Smooth muscle cell of the brain vasculature (primary cell): ENCODE results near the gene CAB39L.

Source experiments
- DNase-seq: peaks from one replicate; pipeline ENCODE4 v3.0.0-alpha.2; 2012; ENCODE audit warnings: low read depth, low spot score

Gene CAB39L

DNA sequence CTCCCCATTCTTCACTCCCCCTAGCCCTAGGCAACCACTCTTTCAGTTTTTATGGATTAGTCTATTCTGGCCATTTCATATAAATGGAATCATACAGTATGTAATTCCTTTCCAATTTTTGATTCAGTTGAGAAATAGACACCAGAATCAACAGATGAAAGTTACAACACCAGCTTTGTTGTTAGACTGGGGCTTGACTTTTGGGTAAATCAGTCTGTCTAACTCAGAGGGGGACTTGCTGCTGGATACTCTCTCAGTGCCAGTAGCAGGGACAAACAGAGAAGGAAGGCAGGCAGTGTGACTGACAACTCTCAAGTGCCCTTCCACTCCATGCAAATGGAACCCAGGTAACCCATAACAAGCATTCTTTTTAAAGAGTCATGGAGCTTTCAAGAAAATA, 155.4 kb downstream of the CAB39L start:
- DNase-seq = no peak

DNA sequence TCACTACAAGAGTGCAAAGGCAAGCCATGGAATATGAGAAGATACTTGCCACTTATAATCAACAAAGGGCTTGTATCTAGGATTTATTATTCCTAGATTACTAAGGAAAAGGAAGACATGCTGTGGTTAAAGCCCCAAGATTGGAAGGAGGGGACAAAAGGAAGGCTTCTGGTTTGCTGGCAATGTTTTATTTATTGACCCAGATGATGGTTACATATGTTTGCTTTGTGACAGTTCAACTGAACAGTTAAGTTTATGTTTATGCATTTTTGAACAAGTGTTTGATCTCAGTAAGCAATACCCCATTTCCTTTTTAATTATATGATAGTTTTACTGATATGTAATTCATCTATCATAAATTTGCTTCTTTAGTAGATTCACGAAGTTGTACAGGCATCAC, 155.9 kb downstream of the CAB39L start:
- no peak for DNase-seq

DNA sequence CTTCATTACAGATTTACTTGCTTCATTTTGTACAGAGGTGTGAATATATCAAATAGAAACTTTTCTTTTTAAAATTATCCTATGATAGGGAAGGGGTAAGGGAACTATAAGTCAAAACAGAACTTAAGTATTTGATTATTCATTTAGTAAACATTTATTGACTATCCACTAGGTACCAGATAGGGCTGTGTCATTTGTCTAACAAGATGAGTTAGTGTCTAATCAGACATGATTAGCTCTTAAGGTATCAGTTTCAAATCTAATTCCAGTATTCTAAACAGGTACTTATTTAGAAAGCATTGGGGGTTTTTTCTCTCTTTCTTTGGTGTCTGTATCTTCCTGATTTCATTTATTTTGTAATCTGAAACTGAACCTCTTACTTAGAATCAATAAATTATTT, 164.0 kb downstream of the CAB39L start:
- no peak for DNase-seq

DNA sequence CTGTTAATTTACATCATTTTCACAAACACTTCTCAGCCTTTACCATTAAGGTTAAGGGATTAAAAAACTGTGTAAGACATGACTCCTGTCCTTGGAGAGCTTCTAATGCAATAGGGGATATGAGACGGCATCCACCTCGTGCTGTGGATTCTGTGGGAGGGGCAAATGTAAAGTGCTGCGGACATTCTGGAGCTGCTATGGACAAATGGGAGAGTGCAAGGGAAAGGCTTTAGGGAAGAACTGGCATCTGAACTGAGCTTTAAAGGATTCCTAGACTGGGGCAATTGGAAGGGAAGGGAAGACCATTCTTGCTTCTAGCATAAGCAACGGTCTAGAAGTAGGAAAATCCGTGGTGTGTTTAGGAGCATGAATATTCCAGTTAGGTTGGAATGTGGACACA, 164.8 kb downstream of the CAB39L start:
- no peak for DNase-seq

DNA sequence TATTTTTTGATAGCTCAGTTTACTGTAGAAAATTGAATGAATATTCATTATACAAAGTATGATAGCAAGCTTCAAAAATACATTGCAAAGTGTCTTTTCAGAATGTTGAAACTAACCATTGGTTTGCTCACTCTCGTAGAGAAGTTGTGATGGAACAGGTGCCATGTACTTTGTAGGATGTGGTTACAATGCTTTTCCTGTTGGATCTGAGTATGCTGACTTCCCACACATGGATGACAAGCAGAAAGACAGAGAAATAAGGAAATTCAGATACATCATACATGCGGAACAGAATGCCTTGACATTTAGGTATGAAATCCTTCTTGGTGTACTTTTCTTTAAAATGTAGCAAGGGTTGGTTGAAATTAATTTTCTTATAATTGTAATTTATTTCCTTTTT, 165.7 kb downstream of the CAB39L start:
- no peak for DNase-seq

DNA sequence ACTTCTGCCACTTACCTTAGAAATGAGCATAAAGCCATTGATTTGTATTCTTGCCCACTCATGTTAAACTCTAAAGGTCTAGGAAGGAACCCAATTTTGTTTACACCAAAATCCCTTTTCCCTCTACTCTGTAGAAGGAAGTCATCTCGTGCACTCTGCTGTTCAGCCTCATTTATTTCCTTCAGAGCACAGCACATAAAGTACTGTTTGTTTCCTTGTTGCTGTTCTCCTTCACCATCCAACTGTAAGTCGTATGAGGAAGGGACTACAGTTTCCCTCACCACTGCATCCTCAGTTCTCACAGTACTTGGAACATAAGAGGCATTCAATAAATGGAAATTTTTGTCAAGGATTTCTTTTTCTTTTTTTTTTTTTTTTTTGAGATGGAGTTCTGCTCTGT, 171.6 kb downstream of the CAB39L start:
- no peak for DNase-seq

DNA sequence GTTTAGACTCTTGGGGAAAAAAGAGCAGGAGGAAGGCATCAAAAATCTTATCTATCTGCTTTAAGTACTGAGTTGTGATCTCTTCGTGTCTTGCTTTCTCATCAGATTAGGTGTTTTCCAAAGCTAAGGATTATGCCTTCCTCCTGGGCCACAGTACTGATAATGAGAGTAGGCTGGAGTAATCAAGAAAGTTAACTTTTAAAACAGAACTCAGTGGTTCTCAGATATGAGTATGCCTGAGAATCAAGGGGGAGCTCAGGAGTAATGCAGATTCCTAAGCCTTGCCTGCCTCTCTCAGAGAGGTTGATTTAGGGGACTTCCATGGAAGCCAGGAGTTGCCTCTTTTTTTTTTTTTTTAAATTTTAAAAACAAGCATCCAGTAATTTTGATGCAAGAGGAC, 172.6 kb downstream of the CAB39L start:
- DNase-seq = no peak

DNA sequence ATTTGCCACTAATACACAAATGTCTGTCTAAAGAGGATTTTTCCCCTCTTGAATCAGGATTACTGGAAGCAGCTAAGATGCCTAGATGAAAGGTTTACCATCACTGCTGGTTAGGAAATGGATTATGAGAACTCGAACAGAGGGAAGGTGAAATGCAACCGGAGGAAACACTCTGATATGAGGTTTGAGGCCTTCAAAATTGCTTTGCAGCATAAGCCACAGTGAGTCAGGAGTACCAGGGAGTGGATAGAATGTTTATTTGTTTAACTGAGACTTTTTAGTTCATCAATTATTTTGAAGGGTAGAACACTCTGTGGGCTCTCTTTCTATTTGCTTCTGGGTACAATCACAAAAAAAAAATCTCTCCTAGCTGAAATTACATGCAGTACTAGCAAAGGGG, 178.0 kb downstream of the CAB39L start:
- DNase-seq = no peak

DNA sequence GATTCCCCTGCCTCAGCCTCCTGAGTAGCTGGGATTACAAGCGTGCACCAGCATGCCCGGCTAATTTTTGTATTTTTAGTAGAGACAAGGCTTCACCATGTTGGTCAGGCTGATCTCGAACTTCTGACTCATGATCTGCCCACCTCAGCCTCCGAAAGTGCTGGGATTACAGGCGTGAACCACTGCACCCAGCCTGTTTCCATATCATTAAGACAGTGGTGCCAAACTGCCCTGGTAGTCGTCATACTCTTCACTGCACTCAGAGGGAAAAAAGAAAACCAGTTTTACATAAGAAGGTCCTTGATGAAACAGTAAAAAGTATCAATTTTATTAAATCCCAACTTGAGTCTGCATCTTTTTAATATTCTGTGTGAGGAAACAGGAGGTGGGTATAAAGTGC, 181.2 kb downstream of the CAB39L start:
- no peak for DNase-seq

DNA sequence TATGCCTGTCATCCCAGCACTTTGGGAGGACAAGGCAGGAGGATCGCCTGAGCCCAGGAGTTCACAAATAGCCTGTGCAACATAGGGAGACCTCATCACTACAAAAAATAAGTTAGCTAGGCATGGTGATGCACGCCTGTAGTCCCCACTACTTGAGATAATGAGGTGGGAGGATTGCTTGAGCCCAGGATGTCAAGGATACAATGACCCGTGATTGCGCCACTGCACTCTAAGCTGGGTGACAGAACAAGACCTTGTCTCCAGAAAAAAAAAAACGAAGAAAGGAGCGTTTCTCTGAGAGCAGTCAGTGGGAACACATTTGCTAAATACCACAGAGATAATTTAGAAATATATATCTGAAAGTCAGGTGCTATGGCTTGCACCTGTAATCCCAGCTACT, 184.3 kb downstream of the CAB39L start:
- DNase-seq = no peak
